ENCODE results near the gene HPCA.
A peak's percentile ranks its signal among the peaks of the same experiment; 100 is the strongest.

HPCA gene

DNA sequence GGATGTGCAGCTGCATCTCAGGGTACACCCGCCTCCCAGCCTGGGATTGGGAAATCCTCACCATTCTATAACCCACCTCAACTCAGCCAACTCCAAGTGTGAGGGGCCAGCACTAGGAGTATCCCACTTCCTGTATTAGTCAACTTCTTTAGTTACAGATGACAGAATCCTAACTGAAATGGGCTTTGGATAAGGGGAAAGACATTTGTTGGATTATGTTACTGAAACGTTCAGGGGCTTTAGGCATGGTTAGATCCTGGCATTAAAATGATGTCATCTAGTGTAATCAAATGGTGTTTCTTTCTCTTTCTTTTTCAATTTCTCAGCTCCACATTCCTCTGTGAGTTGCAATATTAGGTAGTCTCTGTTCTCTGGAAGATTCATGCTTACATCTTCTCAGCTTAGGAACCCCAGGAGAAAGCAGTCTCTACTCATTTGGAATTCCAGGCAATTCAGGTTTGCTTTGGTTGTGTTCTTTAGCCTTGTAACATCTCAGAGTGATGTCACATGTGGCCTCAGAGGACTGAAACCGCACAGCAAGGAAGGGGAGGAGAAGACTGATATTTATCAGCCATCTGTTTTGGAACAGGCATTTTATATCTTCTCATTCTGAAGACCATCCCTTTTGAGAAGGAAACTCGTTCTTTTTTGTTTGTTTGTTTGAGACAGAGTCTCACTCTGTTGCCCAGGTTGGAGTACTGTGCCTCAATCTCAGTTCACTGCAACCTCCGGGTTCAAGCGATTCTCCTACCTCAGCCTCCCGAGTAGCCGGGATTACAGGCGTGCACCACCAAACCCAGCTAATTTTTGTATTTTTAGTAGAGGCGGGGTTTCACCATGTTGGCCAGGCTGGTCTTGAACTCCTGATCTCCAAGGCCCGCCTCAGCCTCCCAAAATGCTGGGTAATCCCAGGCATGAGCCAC, 33.8 kb downstream of the HPCA start:
- no peaks in the 10 kb centered on the region for H3K4me1 ChIP-seq
- no peak overlapping the region for H3K4me3 ChIP-seq (ENCODE audit: low read depth, low read length)
- no peaks in the 10 kb centered on the region for H3K36me3 ChIP-seq
- peaks cover 5% of the 10 kb centered on the region for H3K27me3 ChIP-seq
- TF ChIP-seq, protein P1, sequence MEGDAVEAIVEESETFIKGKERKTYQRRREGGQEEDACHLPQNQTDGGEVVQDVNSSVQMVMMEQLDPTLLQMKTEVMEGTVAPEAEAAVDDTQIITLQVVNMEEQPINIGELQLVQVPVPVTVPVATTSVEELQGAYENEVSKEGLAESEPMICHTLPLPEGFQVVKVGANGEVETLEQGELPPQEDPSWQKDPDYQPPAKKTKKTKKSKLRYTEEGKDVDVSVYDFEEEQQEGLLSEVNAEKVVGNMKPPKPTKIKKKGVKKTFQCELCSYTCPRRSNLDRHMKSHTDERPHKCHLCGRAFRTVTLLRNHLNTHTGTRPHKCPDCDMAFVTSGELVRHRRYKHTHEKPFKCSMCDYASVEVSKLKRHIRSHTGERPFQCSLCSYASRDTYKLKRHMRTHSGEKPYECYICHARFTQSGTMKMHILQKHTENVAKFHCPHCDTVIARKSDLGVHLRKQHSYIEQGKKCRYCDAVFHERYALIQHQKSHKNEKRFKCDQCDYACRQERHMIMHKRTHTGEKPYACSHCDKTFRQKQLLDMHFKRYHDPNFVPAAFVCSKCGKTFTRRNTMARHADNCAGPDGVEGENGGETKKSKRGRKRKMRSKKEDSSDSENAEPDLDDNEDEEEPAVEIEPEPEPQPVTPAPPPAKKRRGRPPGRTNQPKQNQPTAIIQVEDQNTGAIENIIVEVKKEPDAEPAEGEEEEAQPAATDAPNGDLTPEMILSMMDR (IDR thresholded peaks at IDR 0.05; ENCODE audit: low read depth, low read length) = no peak
- no peak for DNase-seq
- H3K9me3 ChIP-seq = no peaks in the 10 kb centered on the region

DNA sequence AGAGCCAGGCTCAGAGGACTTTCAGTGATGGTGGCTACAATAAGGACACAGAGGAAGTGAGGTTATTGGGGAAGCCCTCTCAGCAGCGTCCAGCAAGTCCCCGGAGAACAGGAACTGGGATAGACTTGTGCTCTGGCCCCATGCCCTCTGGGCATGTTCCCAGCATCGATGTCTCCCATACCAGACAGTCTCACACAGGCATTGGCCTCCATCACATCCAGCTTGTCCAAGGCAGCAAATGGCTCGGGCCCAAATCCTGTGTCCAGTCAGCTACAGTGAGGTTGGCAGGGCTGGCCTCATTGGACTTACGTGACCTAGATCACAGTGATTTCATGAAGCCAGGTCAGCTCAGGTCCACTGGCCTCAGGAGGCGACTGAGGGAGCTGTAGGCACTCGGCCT, 34.5 kb downstream of the HPCA start:
- no peak overlapping the region for H3K4me3 ChIP-seq (ENCODE audit: low read depth, low read length)
- TF ChIP-seq, protein P1 (IDR thresholded peaks at IDR 0.05; ENCODE audit: low read depth, low read length) = no peak
- no peaks in the 10 kb centered on the region for H3K4me1 ChIP-seq
- no peak for DNase-seq
- peaks cover 6% of the 10 kb centered on the region for H3K27me3 ChIP-seq
- no peaks in the 10 kb centered on the region for H3K9me3 ChIP-seq
- no peaks in the 10 kb centered on the region for H3K36me3 ChIP-seq

DNA sequence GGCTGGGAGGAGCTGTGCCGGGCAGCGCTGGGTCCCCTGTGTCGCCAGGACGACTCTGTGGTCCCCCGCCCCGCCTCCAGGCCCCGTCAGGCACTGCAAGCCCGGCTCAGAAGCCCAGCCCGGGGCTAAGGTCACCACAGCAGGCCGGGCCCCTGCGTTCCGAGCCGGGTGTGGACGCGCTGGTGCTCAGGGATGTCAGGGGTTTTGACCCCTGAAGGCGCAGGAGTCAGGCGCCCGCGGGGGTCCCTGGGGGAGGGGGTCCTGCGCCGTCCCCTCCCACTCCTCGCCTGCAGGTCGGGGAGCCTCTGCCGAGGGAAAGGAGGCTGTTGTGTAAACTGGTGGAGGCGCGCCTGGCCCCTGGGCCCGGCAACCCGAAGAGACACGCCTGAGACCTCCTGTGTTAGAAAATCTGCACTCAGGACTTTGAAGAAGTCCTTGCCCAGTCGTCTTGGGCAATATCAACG, 38.6 kb downstream of the HPCA start:
- peak overlapping the region; percentile 31 for H3K4me3 ChIP-seq (ENCODE audit: low read depth, low read length)
- peaks cover 6% of the 10 kb centered on the region for H3K27me3 ChIP-seq

DNA sequence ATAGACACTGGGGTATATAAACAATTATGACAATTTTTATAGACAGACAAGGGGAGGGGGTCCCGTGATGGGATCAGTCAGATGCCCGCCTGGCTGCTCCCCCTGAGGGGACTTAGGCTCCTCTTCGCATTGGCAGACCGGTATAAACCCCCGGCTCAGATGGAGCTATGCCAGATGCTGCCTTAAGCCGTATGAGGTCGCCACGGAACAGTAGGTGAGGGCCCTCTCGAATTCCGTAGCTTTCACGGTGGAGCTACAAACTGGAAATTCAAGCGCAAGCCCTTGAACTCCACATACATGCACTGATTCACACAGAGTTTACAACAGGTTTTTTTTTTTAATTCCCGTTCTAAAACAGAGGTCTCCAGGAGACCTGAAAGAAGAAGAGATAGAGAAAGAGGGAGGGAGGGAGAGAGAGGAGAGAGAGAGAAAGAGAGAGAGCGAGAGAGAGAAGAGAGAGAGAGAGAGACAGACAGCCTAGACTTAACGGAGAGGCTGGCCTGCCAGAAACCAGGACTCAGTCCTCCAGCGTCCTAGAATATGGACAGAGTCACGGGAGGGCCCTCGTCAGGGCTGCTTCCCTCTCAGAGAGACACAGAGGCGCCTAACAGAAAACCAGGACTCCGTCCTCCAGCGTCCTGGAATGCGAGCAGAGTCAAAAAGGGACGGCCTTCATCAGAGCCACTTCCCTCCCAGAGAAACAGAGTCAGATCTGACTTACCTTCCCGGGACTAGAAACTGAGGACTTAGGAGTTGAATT, 39.3 kb downstream of the HPCA start:
- TF ChIP-seq, protein P1 (IDR thresholded peaks at IDR 0.05; ENCODE audit: low read depth, low read length) = 0 out of 2 replicates have a peak, but pooled peaks have one; percentile 6
- Histone ChIP-seq H3K36me3 (no peaks in the 10 kb centered on the region), H3K4me1 (no peaks in the 10 kb centered on the region), H3K9me3 (no peaks in the 10 kb centered on the region), H3K4me3 (ENCODE audit: low read depth, low read length) (no peak overlapping the region), H3K27me3 (peaks cover 6% of the 10 kb centered on the region)
- DNase-seq = peak; percentile 20

More for the DNA sequence above, 38.6 kb downstream of the HPCA start:
- TF ChIP-seq, protein P1 (IDR thresholded peaks at IDR 0.05; ENCODE audit: low read depth, low read length) = no peak
- Histone ChIP-seq H3K4me1 (no peaks in the 10 kb centered on the region), H3K36me3 (no peaks in the 10 kb centered on the region), H3K9me3 (no peaks in the 10 kb centered on the region)
- peak; percentile 34 for DNase-seq

DNA sequence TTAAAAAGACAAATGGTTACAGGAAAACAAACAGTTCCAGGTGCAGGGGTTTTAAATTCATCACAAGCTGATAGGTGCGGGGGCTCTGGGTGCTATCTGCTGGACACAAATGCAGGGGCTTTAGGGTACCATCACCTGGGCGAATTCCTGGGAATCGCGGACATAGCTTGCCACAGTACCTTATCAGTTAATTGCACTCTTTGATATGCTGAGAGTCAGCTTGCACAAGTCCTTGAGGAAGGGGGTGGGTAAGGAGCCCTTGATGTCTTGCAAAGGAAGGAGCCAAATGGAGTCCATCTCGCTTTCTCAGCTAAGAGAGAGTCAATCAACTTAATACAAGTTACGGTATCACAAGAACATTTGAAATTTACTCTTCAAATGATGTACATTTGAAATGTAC, 40.3 kb downstream of the HPCA start:
- peaks cover 6% of the 10 kb centered on the region for H3K27me3 ChIP-seq
- no peaks in the 10 kb centered on the region for H3K9me3 ChIP-seq
- no peaks in the 10 kb centered on the region for H3K4me1 ChIP-seq
- TF ChIP-seq, protein P1 (IDR thresholded peaks at IDR 0.05; ENCODE audit: low read depth, low read length) = no peak
- H3K36me3 ChIP-seq = no peaks in the 10 kb centered on the region
- no peak for DNase-seq
- no peak overlapping the region for H3K4me3 ChIP-seq (ENCODE audit: low read depth, low read length)
